HG03575 (cell line): ENCODE measurements around the gene TSEN34.
"Not testable (repeated sequence)": the region's sequence is repeated elsewhere in the genome, so short reads cannot be mapped to it uniquely, and the experiment has no call there.

Source experiments
- ATAC-seq: cut with Tn5 transposase; IDR thresholded peaks from one replicate; pipeline ENCODE4 v1.9.1; 2021; ENCODE audit not compliant: unreplicated experiment, insufficient number of reproducible peaks, low FRiP score; ENCODE audit errors: extremely low read depth

Gene TSEN34

GRCh38 chr19:54204767-54205468, 13.8 kb downstream of the TSEN34 start:
- ATAC-seq = no peak

- ATAC-seq = no peak
These were observed 15.1 kb downstream of the TSEN34 start for GRCh38 chr19:54206030-54206830.

GRCh38 chr19:54206831-54207177, 15.7 kb downstream of the TSEN34 start:
- ATAC-seq = no peak

- not testable (repeated sequence) for ATAC-seq
These were observed 16.1 kb downstream of the TSEN34 start for GRCh38 chr19:54207193-54207592.

- no peak for ATAC-seq
These were observed 16.5 kb downstream of the TSEN34 start for GRCh38 chr19:54207676-54207982.

- ATAC-seq = no peak
These were observed 17.1 kb downstream of the TSEN34 start for GRCh38 chr19:54207983-54208783.

GRCh38 chr19:54208784-54209057, 17.6 kb downstream of the TSEN34 start:
- no peak for ATAC-seq

- no peak for ATAC-seq
These were observed 18.1 kb downstream of the TSEN34 start for GRCh38 chr19:54209058-54209810.

- no peak for ATAC-seq
These were observed 18.8 kb downstream of the TSEN34 start for GRCh38 chr19:54209811-54210494.

- no peak for ATAC-seq
These were observed 20.1 kb downstream of the TSEN34 start for GRCh38 chr19:54211235-54211634.

- not testable (repeated sequence) for ATAC-seq
These were observed 23.1 kb downstream of the TSEN34 start for GRCh38 chr19:54214217-54214616.

GRCh38 chr19:54214734-54215133, 23.6 kb downstream of the TSEN34 start:
- ATAC-seq = not testable (repeated sequence)

- no peak for ATAC-seq
These were observed 25.8 kb downstream of the TSEN34 start for GRCh38 chr19:54216869-54217268.

- not testable (repeated sequence) for ATAC-seq
These were observed 26.6 kb downstream of the TSEN34 start for GRCh38 chr19:54217517-54218247.

GRCh38 chr19:54218259-54218658, 27.2 kb downstream of the TSEN34 start:
- no peak for ATAC-seq

GRCh38 chr19:54218960-54219661, 28.0 kb downstream of the TSEN34 start:
- ATAC-seq = no peak

- not testable (repeated sequence) for ATAC-seq
These were observed 28.6 kb downstream of the TSEN34 start for GRCh38 chr19:54219702-54220101.

GRCh38 chr19:54221947-54222346, 30.8 kb downstream of the TSEN34 start:
- not testable (repeated sequence) for ATAC-seq
